Vagina (tissue), 2 donors: ENCODE data around the gene RETREG1.
"Not testable (repeated sequence)": the region's sequence is repeated elsewhere in the genome, so short reads cannot be mapped to it uniquely, and the experiment has no call there.

Experiments
- POLR2A ChIP-seq, 2 donors: fragments of 450-650 bp; IDR thresholded peaks; one replicate each; pipeline ENCODE4 v1.6.1; 2017; ENCODE audit warnings: antibody characterized with exemption in 2 of 2, mild to moderate bottlenecking in 2 of 2, moderate library complexity in 2 of 2
- TF ChIP-seq, protein P1 (sequence below), 3 experiments: fragments of 450-650 bp in 2 of 3; fragments of 200-600 bp in 1 of 3; sonication (generic) in 1 of 3; IDR thresholded peaks; one replicate each; pipeline ENCODE4 v1.5.1; 2017 to 2019; ENCODE audit warnings: antibody characterized with exemption in 3 of 3, mild to moderate bottlenecking in 2 of 3, moderate library complexity in 2 of 3

DNA sequence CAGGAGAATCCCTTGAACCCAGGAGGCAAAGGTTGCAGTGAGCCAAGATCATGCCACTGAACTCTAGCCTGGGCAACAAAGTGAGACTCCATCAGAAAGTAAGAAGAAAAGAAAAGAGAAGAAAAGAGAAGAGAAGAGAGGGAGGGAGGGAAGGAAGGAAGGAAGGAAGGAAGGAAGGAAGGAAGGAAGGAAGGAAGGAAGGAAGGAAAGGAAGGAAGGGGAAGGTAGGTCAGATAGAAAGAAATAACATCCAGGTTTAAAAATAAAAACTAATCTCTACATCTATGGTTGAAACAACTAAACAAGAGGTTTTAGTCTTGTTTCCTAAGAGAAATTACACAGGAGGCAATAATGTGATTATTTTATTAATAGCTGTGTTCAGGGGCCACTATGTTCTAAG, 75.2 kb downstream of the RETREG1 start:
- TF ChIP-seq, protein P1, sequence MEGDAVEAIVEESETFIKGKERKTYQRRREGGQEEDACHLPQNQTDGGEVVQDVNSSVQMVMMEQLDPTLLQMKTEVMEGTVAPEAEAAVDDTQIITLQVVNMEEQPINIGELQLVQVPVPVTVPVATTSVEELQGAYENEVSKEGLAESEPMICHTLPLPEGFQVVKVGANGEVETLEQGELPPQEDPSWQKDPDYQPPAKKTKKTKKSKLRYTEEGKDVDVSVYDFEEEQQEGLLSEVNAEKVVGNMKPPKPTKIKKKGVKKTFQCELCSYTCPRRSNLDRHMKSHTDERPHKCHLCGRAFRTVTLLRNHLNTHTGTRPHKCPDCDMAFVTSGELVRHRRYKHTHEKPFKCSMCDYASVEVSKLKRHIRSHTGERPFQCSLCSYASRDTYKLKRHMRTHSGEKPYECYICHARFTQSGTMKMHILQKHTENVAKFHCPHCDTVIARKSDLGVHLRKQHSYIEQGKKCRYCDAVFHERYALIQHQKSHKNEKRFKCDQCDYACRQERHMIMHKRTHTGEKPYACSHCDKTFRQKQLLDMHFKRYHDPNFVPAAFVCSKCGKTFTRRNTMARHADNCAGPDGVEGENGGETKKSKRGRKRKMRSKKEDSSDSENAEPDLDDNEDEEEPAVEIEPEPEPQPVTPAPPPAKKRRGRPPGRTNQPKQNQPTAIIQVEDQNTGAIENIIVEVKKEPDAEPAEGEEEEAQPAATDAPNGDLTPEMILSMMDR (IDR thresholded peaks at IDR 0.05) = not testable (repeated sequence)
- TF ChIP-seq POLR2A (IDR thresholded peaks at IDR 0.05) = not testable (repeated sequence)
